ENCODE measurements around the gene ZNF813.

ZNF813 gene

GRCh38 chr19:53504365-53504703 is 36.8 kb downstream of the ZNF813 start:
- peak overlapping the region; percentile 33 for H3K4me3 ChIP-seq (ENCODE audit: low read depth, low read length)
- DNase-seq (ENCODE audit: low read depth) = peak; percentile 11
- peak; percentile 35 for TF ChIP-seq CTCF (conservative IDR thresholded peaks at IDR 0.05; ENCODE audit: low read depth, low read length)

DNA sequence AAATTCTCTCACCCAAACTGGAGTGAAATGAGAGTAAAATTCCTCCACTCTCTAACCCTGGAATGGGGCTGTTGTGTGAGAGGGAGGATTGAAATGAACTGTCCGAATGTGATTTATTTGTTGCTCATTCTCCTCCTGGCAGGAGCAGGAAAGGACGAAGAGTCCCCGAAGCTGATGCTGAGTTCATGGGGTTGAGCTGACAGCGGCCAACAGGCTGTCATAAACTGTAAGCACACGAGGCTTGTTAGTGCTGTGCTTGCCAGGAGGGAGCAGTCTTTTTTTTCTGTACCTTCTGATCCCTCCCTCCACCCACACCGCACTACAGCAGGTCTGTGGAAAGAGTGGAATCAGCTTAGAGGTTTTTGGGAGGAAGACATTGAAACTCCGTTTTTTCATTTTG is 37.4 kb downstream of the ZNF813 start:
- TF ChIP-seq CTCF (conservative IDR thresholded peaks at IDR 0.05; ENCODE audit: low read depth, low read length) = no peak
- DNase-seq (ENCODE audit: low read depth) = peak; percentile 23

DNA sequence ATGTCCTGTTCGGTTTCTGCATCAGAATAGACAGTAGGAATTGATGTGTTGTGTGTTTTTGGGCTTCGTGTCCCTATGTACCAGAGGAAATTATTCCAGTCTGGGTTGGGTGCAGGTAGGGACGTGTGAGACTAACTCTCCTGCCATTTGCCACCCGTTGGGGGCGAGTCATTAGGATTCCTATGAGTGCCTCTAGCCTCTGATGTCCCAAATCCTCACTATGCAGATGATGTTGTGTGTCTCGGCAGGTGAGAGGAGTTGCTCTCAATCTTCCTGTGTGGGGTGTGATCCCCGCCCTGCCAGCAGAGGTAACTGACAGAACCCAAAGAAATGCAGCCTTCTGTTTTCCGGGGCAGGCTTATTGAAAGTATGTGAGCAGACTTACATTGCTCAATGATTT is 39.2 kb downstream of the ZNF813 start:
- no peak overlapping the region for H3K4me3 ChIP-seq (ENCODE audit: low read depth, low read length)
- no peak for DNase-seq (ENCODE audit: low read depth)
- no peak for TF ChIP-seq CTCF (conservative IDR thresholded peaks at IDR 0.05; ENCODE audit: low read depth, low read length)

More for the DNA sequence above, 37.4 kb downstream of the ZNF813 start:
- H3K4me3 ChIP-seq (ENCODE audit: low read depth, low read length) = no peak overlapping the region

- TF ChIP-seq CTCF (conservative IDR thresholded peaks at IDR 0.05; ENCODE audit: low read depth, low read length) = no peak
Measured at GRCh38 chr19:53507523-53508442, 40.2 kb downstream of the ZNF813 start.

GRCh38 chr19:53509443-53509842 is 41.9 kb downstream of the ZNF813 start:
- no peak for TF ChIP-seq CTCF (conservative IDR thresholded peaks at IDR 0.05; ENCODE audit: low read depth, low read length)
- H3K4me3 ChIP-seq (ENCODE audit: low read depth, low read length) = no peak overlapping the region
- no peak for DNase-seq (ENCODE audit: low read depth)

More at GRCh38 chr19:53507523-53508442, 40.2 kb downstream of the ZNF813 start:
- peak; percentile 40 for DNase-seq (ENCODE audit: low read depth)
- H3K4me3 ChIP-seq (ENCODE audit: low read depth, low read length) = no peak overlapping the region

DNA sequence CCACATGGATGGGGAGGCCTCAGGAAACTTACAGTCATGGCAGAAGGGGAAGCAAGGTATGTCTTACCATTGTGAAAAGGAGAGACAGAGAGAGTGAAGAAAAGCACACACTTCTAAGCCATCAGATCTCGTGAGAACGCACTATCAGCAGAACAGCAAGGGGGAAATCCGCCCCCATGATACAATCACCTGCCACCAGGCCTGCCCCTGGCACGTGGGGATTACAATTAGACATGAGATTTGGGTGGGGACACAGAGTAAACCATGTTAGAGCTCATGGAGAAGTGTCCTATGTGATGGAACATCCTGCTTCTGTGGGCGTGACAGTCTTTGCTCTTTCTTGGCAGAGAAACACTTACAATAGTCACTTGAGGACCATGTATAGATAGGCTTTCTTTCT is 42.3 kb downstream of the ZNF813 start:
- TF ChIP-seq CTCF (conservative IDR thresholded peaks at IDR 0.05; ENCODE audit: low read depth, low read length) = no peak
- no peak overlapping the region for H3K4me3 ChIP-seq (ENCODE audit: low read depth, low read length)
- no peak for DNase-seq (ENCODE audit: low read depth)

DNA sequence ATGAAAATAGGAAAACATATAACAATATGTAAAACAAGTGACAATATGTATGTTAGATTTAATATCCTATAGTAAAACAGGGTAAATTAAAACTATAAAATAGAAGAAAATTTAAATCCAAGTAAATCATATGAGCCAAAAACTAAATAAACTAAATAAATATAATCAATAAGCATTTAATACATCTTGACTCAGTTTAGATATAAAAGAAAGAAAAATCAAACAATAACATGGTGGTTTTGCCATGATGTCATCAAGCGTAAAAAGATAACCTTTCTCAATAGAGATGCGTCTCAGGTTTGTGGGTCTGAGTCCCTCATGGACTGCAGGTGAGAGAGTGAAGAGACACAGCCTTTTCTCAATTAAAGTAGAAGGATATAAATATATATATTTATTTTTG is 43.8 kb downstream of the ZNF813 start:
- DNase-seq (ENCODE audit: low read depth) = no peak
- TF ChIP-seq CTCF (conservative IDR thresholded peaks at IDR 0.05; ENCODE audit: low read depth, low read length) = no peak
- H3K4me3 ChIP-seq (ENCODE audit: low read depth, low read length) = no peak overlapping the region

All from choroid plexus epithelial cell (primary cell).